Retinal pigment epithelial cell (primary cell): Measurements from ENCODE around the gene ZNHIT2.

Source experiments
- DNase-seq: peaks from one replicate; pipeline ENCODE4 v3.0.0-alpha.2; 2010; ENCODE audit warnings: low read depth
- H3K4me3 ChIP-seq: 2 replicates; pipeline ENCODE4 v1.5.1; 2011; ENCODE audit warnings: mild to moderate bottlenecking, low read length, control low read depth, moderate library complexity
- CTCF ChIP-seq: conservative IDR thresholded peaks from 2 replicates; pipeline ENCODE4 v1.5.1; 2011; ENCODE audit warnings: low read depth, low read length, control low read depth, inconsistent platforms

Gene ZNHIT2

GRCh38 chr11:65130631-65131416 is 13.3 kb upstream of the ZNHIT2 start:
- no peak for DNase-seq
- no peak for TF ChIP-seq CTCF
- H3K4me3 ChIP-seq = no peak overlapping the region

- no peak for TF ChIP-seq CTCF
- no peak for DNase-seq
- H3K4me3 ChIP-seq = no peak overlapping the region
Observed at GRCh38 chr11:65129649-65130441, 12.3 kb upstream of the ZNHIT2 start.

- TF ChIP-seq CTCF = no peak
- no peak for DNase-seq
- H3K4me3 ChIP-seq = no peak overlapping the region
Observed at GRCh38 chr11:65128182-65129145, 11.0 kb upstream of the ZNHIT2 start.

- H3K4me3 ChIP-seq = no peak overlapping the region
Observed at GRCh38 chr11:65127473-65128181, 10.1 kb upstream of the ZNHIT2 start.

GRCh38 chr11:65126624-65127274 is 9.2 kb upstream of the ZNHIT2 start:
- TF ChIP-seq CTCF = no peak

More at GRCh38 chr11:65127473-65128181, 10.1 kb upstream of the ZNHIT2 start:
- no peak for DNase-seq
- TF ChIP-seq CTCF = no peak

More at GRCh38 chr11:65126624-65127274, 9.2 kb upstream of the ZNHIT2 start:
- DNase-seq = no peak
- H3K4me3 ChIP-seq = no peak overlapping the region
